Transverse colon (tissue), 4 donors: ENCODE results near the gene KCNIP3. TPM values are rescaled to one million over a fixed set of nuclear protein-coding genes. Genes with fewer than 3 reads are reported as not detected.

Experiments used
- DNase-seq: peaks from one replicate; pipeline ENCODE4 v3.0.0-alpha.2; 2019
- H3K27ac ChIP-seq, 4 donors: fragments of 200-600 bp; sonication (generic); 2 replicates each; pipeline ENCODE4 v1.5.1; 2016 to 2018; ENCODE audit warnings: inconsistent platforms in 4 of 4
- H3K27me3 ChIP-seq: fragments of 200-600 bp; sonication (generic); 2 replicates; pipeline ENCODE4 v1.5.1; 2017; ENCODE audit warnings: inconsistent platforms
- H3K36me3 ChIP-seq, 4 donors: fragments of 200-600 bp; sonication (generic); 2 replicates each; pipeline ENCODE4 v1.5.1; 2017 to 2019; ENCODE audit warnings: inconsistent platforms in 4 of 4
- H3K4me1 ChIP-seq, 4 donors: fragments of 200-600 bp; sonication (generic); 2 replicates each; pipeline ENCODE4 v1.5.1; 2017 to 2020; ENCODE audit warnings: inconsistent platforms in 4 of 4
- H3K4me3 ChIP-seq, 4 donors: fragments of 200-600 bp; sonication (generic); 1 replicate in 1 of 4; 2 replicates in 3 of 4; pipeline versions ENCODE4 v1.5.1 to v1.6.1; 2017 to 2019; ENCODE audit warnings: inconsistent platforms in 4 of 4
- H3K9me3 ChIP-seq, 2 donors: fragments of 200-600 bp; sonication (generic); 2 replicates each; pipeline ENCODE4 v1.5.1; 2017 to 2019; ENCODE audit warnings: inconsistent platforms in 2 of 2
- CTCF ChIP-seq, 5 experiments: fragments of 200-600 bp in 3 of 5; fragments of 450-650 bp in 2 of 5; sonication (generic) in 3 of 5; IDR thresholded peaks; 1 replicate in 2 of 5; 2 replicates in 3 of 5; pipeline ENCODE4 v1.5.1; 2016 to 2017; ENCODE audit warnings: antibody characterized with exemption in 5 of 5, inconsistent platforms in 3 of 5, mild to moderate bottlenecking in 2 of 5, moderate library complexity in 1 of 5
- EP300 ChIP-seq: sonication (generic); formaldehyde crosslinking; IDR thresholded peaks from one replicate; pipeline ENCODE4 v1.6.1; 2017; ENCODE audit warnings: antibody characterized with exemption, low read depth
- POLR2A ChIP-seq: fragments of 450-650 bp; IDR thresholded peaks from one replicate; pipeline ENCODE4 v1.6.1; 2016; ENCODE audit warnings: antibody characterized with exemption, mild to moderate bottlenecking, moderate library complexity
- POLR2AphosphoS5 ChIP-seq, 3 donors: sonication (generic); formaldehyde crosslinking; IDR thresholded peaks; one replicate each; pipeline ENCODE4 v1.6.1; 2016; ENCODE audit warnings: antibody characterized with exemption in 3 of 3
- WGBS, 2 donors: methylation state at CpG; one replicate each; pipeline ENCODE4 v1.1.5; 2018; ENCODE audit warnings: low coverage in 1 of 2; 5-methylcytosine and 5-hydroxymethylcytosine counted together
- in situ Hi-C, 4 donors: fragments of 200-750 bp; cut with MboI; loops; one replicate each; pipeline versions ENCODE4 v1.15.0 to v1.15.1; 2017; ENCODE audit warnings: low sequenced_read_pairs in 3 of 4, low pct_ligation_motif_present in 1 of 4, low pct_unique_long_range_greater_than_20kb in 1 of 4
- intact Hi-C: fragments of 100-400 bp; cut with DNase I; formaldehyde crosslinking; loops from one replicate; pipeline ENCODE4 v1.15.1; 2023; ENCODE audit warnings: low total_unique reads
- total RNA-seq, 4 donors: library from RNA; depleted of rRNA; stranded (reverse); fragments of >200 nt; gene quantifications; one replicate each; pipeline ENCODE4 v1.1.0, GENCODE V29; 2016

The KCNIP3 gene
- total RNA-seq, 4 donors from 2014 or later = 1.8 to 4.0 (median 2.2) TPM

- DNase-seq = no peak
- no peak overlapping the region for H3K4me3 ChIP-seq
- intact Hi-C loops = no loop called here
Observed at GRCh38 chr2:95329401-95329800, 32.3 kb downstream of the KCNIP3 start.

GRCh38 chr2:95329891-95330793 is 33.0 kb downstream of the KCNIP3 start:
- no peak overlapping the region for H3K4me3 ChIP-seq
- intact Hi-C loops (loop anchor here (10.0 kb wide), 1 partner anchor 125 kb away; the partner anchor contains the start of gene ZNF892), in situ Hi-C loops (no loop called here)
- H3K36me3 ChIP-seq = no peaks in the 10 kb centered on the region
- no peaks in the 10 kb centered on the region for H3K27me3 ChIP-seq
- TF ChIP-seq EP300 = no peak
- no peak for TF ChIP-seq POLR2AphosphoS5 (IDR thresholded peaks at IDR 0.05)
- no peak for TF ChIP-seq POLR2A
- TF ChIP-seq CTCF (IDR thresholded peaks at IDR 0.05) = no peak
- H3K9me3 ChIP-seq = no peaks in the 10 kb centered on the region
- DNase-seq = no peak
- H3K27ac ChIP-seq = no peak overlapping the region
- peaks cover 0 to 7% (median 1%) of the 10 kb centered on the region in 4 donors for H3K4me1 ChIP-seq
- WGBS, 2 donors = 70 to 84% methylated on average over 5 to 18 of the region's 23 CpGs

More at GRCh38 chr2:95329401-95329800, 32.3 kb downstream of the KCNIP3 start:
- no peaks in the 10 kb centered on the region for H3K9me3 ChIP-seq
- H3K4me1 ChIP-seq = peaks cover 0 to 6% (median 1%) of the 10 kb centered on the region in 4 donors
- WGBS, 2 donors = 86% methylated on average over 12 of the region's 14 CpGs; no CpG with 5 or more reads in 1 of the 2 donors
- no peaks in the 10 kb centered on the region for H3K36me3 ChIP-seq
- no peaks in the 10 kb centered on the region for H3K27me3 ChIP-seq
- TF ChIP-seq POLR2A (no peak), CTCF (IDR thresholded peaks at IDR 0.05) (no peak), EP300 (no peak), POLR2AphosphoS5 (IDR thresholded peaks at IDR 0.05) (no peak)
- in situ Hi-C loops = no loop called here
- no peak overlapping the region for H3K27ac ChIP-seq

GRCh38 chr2:95330794-95331338 is 33.7 kb downstream of the KCNIP3 start:
- H3K27me3 ChIP-seq = no peaks in the 10 kb centered on the region
- peaks cover 0 to 7% (median 1%) of the 10 kb centered on the region in 4 donors for H3K4me1 ChIP-seq
- no peaks in the 10 kb centered on the region for H3K36me3 ChIP-seq
- H3K9me3 ChIP-seq = no peaks in the 10 kb centered on the region
- no peak overlapping the region for H3K27ac ChIP-seq
- intact Hi-C loops (loop anchor here (10.0 kb wide), 1 partner anchor 126 kb away; the partner anchor contains the start of gene ZNF892), in situ Hi-C loops (no loop called here)
- TF ChIP-seq CTCF (IDR thresholded peaks at IDR 0.05) (no peak), EP300 (no peak), POLR2A (no peak), POLR2AphosphoS5 (IDR thresholded peaks at IDR 0.05) (no peak)
- WGBS, 2 donors = 30 to 69% methylated on average over 2 to 11 of the region's 11 CpGs
- DNase-seq = no peak
- H3K4me3 ChIP-seq = no peak overlapping the region

GRCh38 chr2:95331606-95332005 is 34.5 kb downstream of the KCNIP3 start:
- no peak for DNase-seq
- H3K4me3 ChIP-seq = no peak overlapping the region
- in situ Hi-C loops = no loop called here
- TF ChIP-seq POLR2A (no peak), POLR2AphosphoS5 (IDR thresholded peaks at IDR 0.05) (no peak)
- peaks cover 0 to 7% (median 1%) of the 10 kb centered on the region in 4 donors for H3K4me1 ChIP-seq
- intact Hi-C loops = loop anchor here (10.0 kb wide), 1 partner anchor 127 kb away; the partner anchor contains the start of gene ZNF892
- H3K27me3 ChIP-seq = no peaks in the 10 kb centered on the region
- no peak overlapping the region for H3K27ac ChIP-seq
- no peaks in the 10 kb centered on the region for H3K9me3 ChIP-seq
- WGBS, 2 donors = 87 to 89% methylated on average over 3 to 10 of the region's 10 CpGs
- no peaks in the 10 kb centered on the region for H3K36me3 ChIP-seq
